HG03066 (cell line): ENCODE results near the gene DLGAP4.
"Not testable (repeated sequence)": the region's sequence is repeated elsewhere in the genome, so short reads cannot be mapped to it uniquely, and the experiment has no call there.

Experiments
- ATAC-seq: cut with Tn5 transposase; IDR thresholded peaks from one replicate; pipeline ENCODE4 v1.9.1; 2021; ENCODE audit warnings: low read depth; ENCODE audit not compliant: unreplicated experiment

The DLGAP4 gene

GRCh38 chr20:36467076-36467999 is 161.2 kb downstream of the DLGAP4 start:
- no peak for ATAC-seq

GRCh38 chr20:36468149-36469000 is 162.2 kb downstream of the DLGAP4 start:
- no peak for ATAC-seq

- no peak for ATAC-seq
Measured at GRCh38 chr20:36469973-36470372, 163.8 kb downstream of the DLGAP4 start.

- no peak for ATAC-seq
Measured at GRCh38 chr20:36471885-36472636, 165.9 kb downstream of the DLGAP4 start.

- ATAC-seq = no peak
Measured at GRCh38 chr20:36472637-36473090, 166.5 kb downstream of the DLGAP4 start.

- no peak for ATAC-seq
Measured at GRCh38 chr20:36473164-36473563, 167.0 kb downstream of the DLGAP4 start.

- no peak for ATAC-seq
Measured at GRCh38 chr20:36474563-36474962, 168.4 kb downstream of the DLGAP4 start.

- not testable (repeated sequence) for ATAC-seq
Measured at GRCh38 chr20:36475054-36475453, 168.9 kb downstream of the DLGAP4 start.

- ATAC-seq = no peak
Measured at GRCh38 chr20:36477475-36477874, 171.3 kb downstream of the DLGAP4 start.

- no peak for ATAC-seq
Measured at GRCh38 chr20:36478137-36478905, 172.2 kb downstream of the DLGAP4 start.

GRCh38 chr20:36479938-36480337 is 173.8 kb downstream of the DLGAP4 start:
- ATAC-seq = no peak

GRCh38 chr20:36480456-36481048 is 174.4 kb downstream of the DLGAP4 start:
- no peak for ATAC-seq

- ATAC-seq = no peak
Measured at GRCh38 chr20:36481380-36482043, 175.4 kb downstream of the DLGAP4 start.

GRCh38 chr20:36482044-36482473 is 175.9 kb downstream of the DLGAP4 start:
- no peak for ATAC-seq

- ATAC-seq = no peak
Measured at GRCh38 chr20:36483209-36483918, 177.2 kb downstream of the DLGAP4 start.

GRCh38 chr20:36483919-36484808 is 178.0 kb downstream of the DLGAP4 start:
- no peak for ATAC-seq

GRCh38 chr20:36485286-36485685 is 179.1 kb downstream of the DLGAP4 start:
- ATAC-seq = no peak
